Measurements from ENCODE around the gene LAD1. TPM values are rescaled to one million over a fixed set of nuclear protein-coding genes. Genes with fewer than 3 reads are reported as not detected.
A peak's percentile ranks its signal among the peaks of the same experiment; 100 is the strongest.

The LAD1 gene
- total RNA-seq, 1 experiment from 2014 or later = not detected

GRCh38 chr1:201366696-201367095 is 32.4 kb downstream of the LAD1 start:
- no peak for DNase-seq (ENCODE audit: low spot score)

- no peak for DNase-seq (ENCODE audit: low spot score)
Observed at GRCh38 chr1:201365251-201365650, 33.9 kb downstream of the LAD1 start.

GRCh38 chr1:201364808-201365105 is 34.4 kb downstream of the LAD1 start:
- DNase-seq (ENCODE audit: low spot score) = no peak

GRCh38 chr1:201363467-201363866 is 35.7 kb downstream of the LAD1 start:
- no peak for DNase-seq (ENCODE audit: low spot score)

GRCh38 chr1:201362906-201363305 is 36.2 kb downstream of the LAD1 start:
- no peak for DNase-seq (ENCODE audit: low spot score)

- DNase-seq (ENCODE audit: low spot score) = peak; percentile 45
Observed at GRCh38 chr1:201361652-201362504, 37.2 kb downstream of the LAD1 start.

GRCh38 chr1:201360901-201361651 is 38.0 kb downstream of the LAD1 start:
- no peak for DNase-seq (ENCODE audit: low spot score)

GRCh38 chr1:201360486-201360885 is 38.6 kb downstream of the LAD1 start:
- DNase-seq (ENCODE audit: low spot score) = no peak

- DNase-seq (ENCODE audit: low spot score) = no peak
Observed at GRCh38 chr1:201359873-201360210, 39.3 kb downstream of the LAD1 start.

- DNase-seq (ENCODE audit: low spot score) = no peak
Observed at GRCh38 chr1:201359031-201359872, 39.9 kb downstream of the LAD1 start.

- DNase-seq (ENCODE audit: low spot score) = no peak
Observed at GRCh38 chr1:201358596-201358995, 40.5 kb downstream of the LAD1 start.

- no peak for DNase-seq (ENCODE audit: low spot score)
Observed at GRCh38 chr1:201357636-201358348, 41.3 kb downstream of the LAD1 start.

GRCh38 chr1:201357211-201357610 is 41.9 kb downstream of the LAD1 start:
- no peak for DNase-seq (ENCODE audit: low spot score)

GRCh38 chr1:201356701-201357100 is 42.4 kb downstream of the LAD1 start:
- no peak for DNase-seq (ENCODE audit: low spot score)

- no peak for DNase-seq (ENCODE audit: low spot score)
Observed at GRCh38 chr1:201356236-201356635, 42.9 kb downstream of the LAD1 start.

GRCh38 chr1:201355471-201355870 is 43.7 kb downstream of the LAD1 start:
- DNase-seq (ENCODE audit: low spot score) = no peak

- no peak for DNase-seq (ENCODE audit: low spot score)
Observed at GRCh38 chr1:201354901-201355295, 44.2 kb downstream of the LAD1 start.

- no peak for DNase-seq (ENCODE audit: low spot score)
Observed at GRCh38 chr1:201354151-201354900, 44.8 kb downstream of the LAD1 start.

GRCh38 chr1:201353186-201353940 is 45.8 kb downstream of the LAD1 start:
- DNase-seq (ENCODE audit: low spot score) = no peak

GRCh38 chr1:201351617-201352016 is 47.5 kb downstream of the LAD1 start:
- DNase-seq (ENCODE audit: low spot score) = no peak
